ENCODE data around the gene CNGA2.

CNGA2 gene

DNA sequence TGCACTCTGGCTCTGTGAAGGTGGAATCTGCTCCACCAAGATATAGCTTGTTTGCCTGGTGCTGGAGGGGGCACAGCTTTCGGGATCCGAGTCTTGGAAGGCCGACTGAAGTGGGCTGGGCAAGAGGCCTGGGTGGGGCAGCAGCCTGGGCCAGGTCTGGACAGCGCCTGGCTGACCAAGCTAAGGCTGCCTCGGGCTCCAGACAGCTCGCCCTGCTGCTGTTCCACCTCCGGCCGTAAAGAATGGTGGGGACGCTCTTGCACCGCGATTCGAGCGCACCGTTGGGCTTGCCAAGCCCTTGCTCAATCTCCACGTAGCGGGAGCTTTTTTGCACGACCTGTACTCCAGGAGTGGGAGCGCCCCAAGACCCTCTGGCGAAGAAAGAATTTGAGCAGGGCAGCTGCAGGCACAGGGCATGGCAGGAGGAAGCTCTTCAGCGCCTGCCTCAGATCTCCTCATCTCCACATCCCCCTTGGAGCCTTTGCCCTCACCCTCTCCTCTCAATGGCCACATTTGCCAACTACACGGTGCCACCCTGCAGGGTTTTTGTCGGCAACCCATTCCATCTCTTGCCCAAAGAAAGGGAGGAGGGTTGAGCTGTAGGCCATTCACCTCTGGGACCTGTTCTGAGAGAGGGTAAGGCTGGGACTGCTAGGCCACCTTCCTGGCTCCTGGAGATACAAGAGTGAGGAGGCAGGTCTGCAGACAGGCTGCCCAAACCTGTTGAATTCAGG lies 18.9 kb downstream of the CNGA2 start:
- DNase-seq = no peak

- DNase-seq = no peak
Measured at GRCh38 chrX:151754047-151754429, 19.5 kb downstream of the CNGA2 start.

- no peak for DNase-seq
Measured at GRCh38 chrX:151754641-151755215, 20.2 kb downstream of the CNGA2 start.

DNA sequence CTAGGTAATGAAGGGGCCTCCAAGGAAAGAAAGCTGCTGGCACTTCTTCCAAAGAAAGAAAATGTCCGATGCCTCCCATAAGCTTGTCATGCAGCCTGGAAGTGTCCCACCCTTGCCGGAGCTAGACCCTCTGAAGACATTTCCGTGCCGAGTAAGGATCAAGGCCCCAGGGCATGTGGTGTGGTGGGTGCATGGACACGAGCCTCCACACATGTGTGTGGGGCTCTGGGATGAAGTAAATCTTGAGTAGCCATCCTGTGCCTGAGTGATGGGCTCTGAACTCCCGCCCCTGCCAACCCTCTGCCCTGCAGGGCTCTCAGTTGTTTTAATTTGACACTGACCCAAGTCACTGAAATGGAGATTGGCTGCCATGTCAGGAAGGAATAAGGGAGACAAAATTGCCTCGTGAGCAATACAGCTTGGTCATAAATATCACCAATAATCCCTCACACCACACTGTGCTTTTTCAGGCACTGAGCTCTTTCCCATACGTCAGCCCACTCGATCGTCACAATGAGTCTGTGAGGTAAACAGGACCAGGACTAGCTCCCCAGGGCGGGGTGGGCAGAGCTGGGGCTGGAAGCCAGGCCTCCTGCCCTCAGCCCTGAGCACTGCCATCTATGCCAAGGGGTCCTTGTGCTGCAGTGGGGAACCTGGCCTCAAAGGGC lies 24.6 kb downstream of the CNGA2 start:
- no peak for DNase-seq

- DNase-seq = no peak
Measured at GRCh38 chrX:151762802-151763201, 28.3 kb downstream of the CNGA2 start.

- DNase-seq = no peak
Measured at GRCh38 chrX:151763711-151764110, 29.2 kb downstream of the CNGA2 start.

DNA sequence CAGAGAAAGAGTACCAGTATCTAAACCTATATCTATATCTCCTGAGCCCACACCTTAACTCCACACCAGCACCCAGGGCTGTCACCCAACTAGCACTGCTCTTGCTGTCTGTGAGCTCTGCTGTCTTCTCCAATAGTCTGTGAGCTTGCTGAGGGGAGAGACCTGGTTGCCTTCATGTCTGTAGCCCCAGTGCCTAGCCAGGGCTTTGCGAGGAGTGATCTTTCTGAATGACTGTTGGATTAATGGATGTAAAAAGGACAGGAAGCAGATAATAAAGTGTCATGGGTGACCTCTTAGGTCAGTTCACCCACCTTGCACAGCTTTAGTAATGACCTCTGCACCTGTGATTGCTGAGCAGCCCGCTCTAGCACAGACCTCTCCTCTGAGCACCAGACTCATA lies 30.5 kb downstream of the CNGA2 start:
- no peak for DNase-seq

- DNase-seq = no peak
Measured at GRCh38 chrX:151771726-151772125, 37.2 kb downstream of the CNGA2 start.

DNA sequence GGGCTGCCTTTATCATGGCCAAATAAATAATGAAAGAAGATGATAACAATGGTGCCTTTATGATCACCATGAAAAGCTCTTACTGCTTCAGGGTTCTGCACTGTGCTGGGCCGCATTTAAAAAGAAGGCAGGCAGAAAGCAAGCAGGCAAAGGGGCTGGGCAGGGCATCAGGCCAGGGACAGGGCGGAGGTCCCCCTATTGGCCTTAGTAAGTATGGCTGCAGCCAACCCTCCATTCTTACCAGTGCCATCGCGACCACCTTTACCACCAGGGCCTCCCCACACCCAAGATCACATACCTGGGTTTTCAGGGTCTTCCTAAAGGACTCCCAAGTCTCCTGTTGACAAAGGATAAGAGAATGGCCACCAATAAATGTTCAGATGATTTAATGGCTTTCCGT lies 38.9 kb downstream of the CNGA2 start:
- DNase-seq = no peak

DNA sequence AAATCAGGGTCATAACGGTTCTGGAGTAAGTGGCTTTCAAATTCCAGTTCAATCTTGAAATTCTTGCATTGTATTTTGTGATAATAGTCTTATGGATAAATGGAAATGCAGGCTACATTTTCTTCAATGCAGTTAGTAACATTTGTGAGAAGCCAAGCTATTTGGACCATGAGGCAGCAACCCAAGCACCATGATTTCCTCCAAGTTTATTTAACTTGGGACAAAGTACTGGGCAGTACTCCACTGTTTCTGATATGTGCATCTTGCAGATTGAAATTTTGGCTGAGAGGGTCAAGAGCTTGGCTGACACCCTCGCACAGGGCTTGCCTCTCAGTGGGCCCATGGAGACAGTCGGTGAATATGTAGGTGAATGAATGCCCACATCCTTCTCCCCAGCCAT lies 39.9 kb downstream of the CNGA2 start:
- DNase-seq = no peak

GRCh38 chrX:151776181-151776731 lies 41.7 kb downstream of the CNGA2 start:
- DNase-seq = no peak

DNA sequence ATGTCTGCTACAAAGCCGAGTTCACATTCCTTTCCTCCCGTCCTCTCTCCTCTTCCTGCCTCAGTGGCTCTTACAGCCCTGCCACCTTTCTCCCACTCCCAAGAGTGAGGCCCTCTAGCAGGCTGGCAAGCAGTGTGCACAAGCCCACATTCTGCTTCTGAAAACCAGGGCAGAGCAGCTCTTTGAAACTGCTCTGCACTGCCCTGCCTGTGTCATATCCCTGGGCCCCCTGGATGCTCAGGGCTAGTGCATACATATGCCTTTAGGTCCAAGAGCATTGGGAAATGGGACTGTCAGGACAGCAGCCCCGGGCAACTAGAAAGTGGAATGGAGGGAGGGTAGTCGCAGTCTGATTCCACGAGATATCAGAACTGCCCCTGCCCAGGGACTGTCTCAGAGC lies 42.4 kb downstream of the CNGA2 start:
- DNase-seq = no peak

DNA sequence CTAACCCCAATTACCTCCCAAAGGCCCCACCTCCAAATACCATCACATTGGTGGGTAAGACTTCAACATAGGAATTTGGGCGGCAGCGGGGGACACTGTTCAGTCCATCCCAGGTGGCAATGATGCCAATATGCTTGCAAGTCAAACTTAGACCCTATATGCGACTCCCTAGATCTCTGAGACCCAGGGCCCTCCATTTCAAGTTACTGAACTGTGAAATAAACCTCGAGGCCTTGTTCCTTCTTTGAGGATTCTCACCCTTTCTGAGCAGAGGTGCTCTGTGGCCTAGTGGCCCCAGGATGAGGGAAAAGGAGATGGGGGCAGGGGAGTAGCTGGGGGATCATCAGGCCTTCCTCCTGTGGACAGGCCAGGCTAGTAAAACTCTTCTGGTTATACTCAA lies 44.7 kb downstream of the CNGA2 start:
- no peak for DNase-seq

GRCh38 chrX:151780621-151781020 lies 46.1 kb downstream of the CNGA2 start:
- DNase-seq = no peak

DNA sequence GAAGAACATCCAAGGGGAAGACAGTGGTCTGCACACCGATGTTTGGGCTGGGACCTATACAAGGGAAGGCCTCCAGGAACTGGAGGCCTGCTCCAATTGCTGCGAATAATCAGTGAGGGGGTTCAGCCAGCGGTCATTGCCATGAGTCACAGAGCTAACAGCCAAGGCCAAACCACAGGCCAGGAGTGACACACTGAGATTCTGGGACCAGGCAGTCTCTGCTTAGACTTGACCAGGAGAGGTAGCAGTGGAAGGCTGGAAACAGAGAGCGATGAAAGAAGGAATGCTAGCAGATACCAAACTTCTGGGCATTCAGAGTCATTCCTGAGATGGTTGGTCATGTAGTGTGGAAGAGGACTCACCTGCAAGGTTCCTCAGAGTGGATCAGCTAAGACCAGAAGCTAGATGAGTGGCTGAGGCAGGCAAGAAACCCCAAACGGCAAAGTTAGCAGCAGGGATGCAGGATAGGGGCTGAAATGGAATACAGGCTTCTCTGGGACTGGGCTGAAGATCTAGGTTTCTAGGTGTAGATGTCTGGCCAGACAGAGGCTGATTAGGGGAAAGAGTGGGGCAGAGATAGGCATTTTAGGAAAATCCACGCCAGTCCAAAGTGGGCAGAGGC lies 54.7 kb downstream of the CNGA2 start:
- no peak for DNase-seq

- DNase-seq = no peak
Measured at GRCh38 chrX:151790481-151791160, 56.1 kb downstream of the CNGA2 start.

DNA sequence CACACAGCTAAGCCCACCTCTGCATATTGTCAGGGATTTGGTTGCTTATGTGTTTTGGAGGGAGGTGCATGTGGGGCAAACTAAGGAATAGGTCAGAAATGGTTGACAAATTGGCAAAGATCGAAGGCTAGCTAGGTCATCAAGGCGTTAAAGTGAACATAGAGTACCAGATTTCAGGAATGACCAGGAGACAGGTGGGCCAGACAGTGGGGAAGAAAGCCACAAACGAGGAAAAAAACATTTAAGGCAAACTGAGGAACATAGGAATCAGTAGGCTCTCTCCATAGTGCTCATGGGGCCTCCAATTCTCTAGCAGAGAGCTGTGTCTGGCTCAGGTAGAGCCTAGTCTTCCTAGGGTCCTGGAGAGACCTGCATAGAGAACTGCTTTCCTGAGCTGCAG lies 57.4 kb downstream of the CNGA2 start:
- no peak for DNase-seq

DNA sequence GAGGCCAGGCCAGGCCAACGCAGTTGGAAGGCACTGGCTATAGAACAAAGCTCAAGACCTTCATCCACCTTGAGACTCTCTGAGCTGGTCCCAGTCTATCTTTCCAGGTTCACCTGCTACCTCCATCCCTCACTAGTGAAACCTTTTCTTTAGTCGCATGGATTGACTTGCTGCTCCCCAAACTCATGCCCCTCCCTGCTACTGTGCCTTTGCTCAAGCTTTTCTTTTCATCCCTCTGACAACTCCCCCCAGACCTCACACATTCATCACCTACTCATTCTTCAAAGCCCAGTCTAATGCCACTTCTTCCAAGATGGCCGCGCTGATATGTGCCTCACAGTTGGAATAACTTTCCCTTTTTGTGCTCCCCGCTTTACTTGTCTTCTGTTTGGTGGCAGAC lies 58.0 kb downstream of the CNGA2 start:
- no peak for DNase-seq

DNA sequence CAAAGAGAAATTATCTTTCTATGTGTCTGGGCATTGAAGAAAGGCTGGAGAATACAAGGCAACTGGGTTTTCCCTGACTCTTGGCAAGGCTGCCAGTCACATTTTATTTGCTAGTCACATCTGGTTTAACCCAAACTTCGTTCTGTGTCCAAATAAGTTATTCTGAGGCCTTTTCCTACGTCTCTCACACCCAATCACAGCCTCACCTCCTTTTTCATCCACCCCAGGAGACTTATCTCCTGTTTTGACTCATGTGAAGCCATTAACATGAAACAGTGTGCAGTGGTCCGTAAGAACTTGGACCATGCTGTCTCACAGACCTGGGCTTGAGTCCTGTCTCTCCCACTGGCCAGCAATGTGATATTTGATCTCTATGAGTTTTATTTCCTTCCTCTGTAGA lies 59.3 kb downstream of the CNGA2 start:
- no peak for DNase-seq

Measured in activated gamma-delta T cell (primary cell).